CD4-positive, alpha-beta T cell treated with Interleukin-6 for 4 hours (primary cell): ENCODE data around the gene PPP1R3G.

Experiments used
- DNase-seq: peaks from one replicate; pipeline ENCODE4 v3.0.0-alpha.2; 2020; ENCODE audit warnings: mixed read lengths

The PPP1R3G gene

DNA sequence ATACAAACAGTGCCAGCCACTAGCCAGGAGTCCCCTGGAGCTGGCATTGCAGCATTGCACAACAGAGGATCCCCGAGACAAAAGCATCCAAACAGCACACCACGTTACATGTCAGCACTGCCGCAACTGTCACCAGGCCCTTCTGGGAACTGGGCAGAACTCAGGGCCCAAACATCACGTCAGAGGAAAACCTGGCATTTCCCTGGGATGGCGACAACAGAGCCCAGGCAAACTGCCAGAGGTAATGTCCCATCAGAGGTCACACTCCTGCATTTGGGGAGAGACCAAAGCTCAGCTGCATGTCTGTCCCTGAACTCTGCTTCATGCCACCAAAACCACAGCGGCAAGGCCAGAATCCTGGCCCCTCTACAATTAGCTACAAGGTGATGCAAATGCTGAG lies 36.3 kb downstream of the PPP1R3G start:
- DNase-seq = no peak

DNA sequence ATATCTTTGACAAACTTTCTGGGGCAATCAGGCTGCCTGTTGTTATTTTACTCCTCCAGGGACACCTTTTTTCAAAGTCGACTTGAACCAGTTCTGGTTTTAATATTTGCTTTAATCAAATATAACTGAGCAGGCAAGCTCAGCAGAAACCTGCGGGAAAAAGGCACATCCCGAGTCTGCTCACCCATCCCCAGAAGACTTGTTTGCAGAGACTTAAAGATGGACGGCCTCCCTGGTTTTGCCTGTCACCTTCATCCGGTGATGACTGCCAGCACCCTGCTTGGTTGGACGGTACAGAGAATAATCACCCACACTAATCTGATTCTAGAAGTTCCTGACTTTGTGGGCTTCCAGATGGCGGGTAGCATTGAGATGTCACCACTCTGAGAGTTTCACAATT lies 36.8 kb downstream of the PPP1R3G start:
- no peak for DNase-seq

DNA sequence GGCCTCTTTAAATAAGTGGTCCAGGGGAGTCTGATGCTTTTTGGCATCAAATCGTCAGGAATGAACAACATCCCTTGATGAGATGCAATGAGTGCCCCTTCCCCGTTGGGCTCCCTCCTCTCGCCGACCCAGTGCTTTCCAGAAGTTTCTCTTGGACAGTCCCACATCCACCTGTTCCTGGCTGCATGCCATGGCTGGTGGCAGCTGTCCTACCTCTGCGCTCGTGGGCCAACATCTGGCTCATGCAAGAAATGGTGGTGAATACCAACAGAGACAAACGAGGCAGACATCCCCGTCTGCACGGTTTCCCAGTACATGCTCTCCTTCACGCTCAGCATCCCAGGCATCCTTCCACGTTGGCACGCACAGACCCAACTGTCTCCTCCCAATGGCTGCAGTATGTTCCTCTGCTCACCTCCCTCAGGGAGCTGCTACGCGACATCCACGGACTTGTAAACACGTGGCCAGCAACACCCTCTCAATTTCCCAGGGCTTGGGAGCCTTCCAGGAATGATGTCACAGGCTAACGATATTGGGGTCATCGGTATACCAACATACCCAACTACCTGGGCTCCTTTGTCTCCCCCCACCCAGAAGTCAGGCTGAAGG lies 37.5 kb downstream of the PPP1R3G start:
- DNase-seq = no peak

DNA sequence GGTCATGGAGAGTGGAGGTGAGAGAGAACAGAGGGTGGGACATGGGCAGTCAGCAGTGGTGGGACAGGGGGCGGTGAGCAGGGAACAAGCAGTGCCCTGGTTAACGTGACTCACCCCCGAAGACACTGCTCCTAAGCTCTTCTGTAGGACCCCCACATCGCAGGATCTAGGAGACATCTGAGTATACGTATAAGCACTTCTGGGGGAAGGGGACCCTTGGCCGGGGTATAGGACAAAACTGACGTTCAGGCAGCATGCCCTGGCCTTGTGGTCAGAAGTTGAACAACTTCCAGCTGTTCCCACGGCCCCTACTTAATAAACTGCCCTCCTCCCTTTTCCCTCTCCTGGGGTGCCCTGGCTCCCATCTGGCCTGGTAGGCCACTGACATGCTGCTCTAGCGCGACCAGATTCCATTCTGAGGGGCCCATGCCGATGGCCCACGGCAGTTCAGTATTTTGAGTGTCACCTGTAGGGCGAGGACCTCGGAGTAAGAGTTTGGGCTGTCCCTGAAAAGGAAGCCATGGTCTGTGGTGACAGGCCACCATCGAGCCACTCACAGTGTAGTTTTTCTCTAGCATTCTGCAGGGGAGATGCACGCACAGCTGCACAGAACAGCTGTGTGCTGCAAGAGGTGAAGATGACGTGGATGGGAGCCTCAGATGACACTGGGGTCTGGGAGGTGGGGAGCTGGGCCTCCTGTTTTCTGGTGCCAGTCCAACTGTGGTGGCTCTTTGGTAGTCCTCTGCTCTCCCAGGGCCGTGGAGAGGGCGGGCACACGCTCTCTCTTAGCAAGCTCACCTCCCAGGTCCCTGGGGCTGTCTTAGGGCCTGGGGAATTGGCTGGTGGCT lies 38.4 kb downstream of the PPP1R3G start:
- no peak for DNase-seq

DNA sequence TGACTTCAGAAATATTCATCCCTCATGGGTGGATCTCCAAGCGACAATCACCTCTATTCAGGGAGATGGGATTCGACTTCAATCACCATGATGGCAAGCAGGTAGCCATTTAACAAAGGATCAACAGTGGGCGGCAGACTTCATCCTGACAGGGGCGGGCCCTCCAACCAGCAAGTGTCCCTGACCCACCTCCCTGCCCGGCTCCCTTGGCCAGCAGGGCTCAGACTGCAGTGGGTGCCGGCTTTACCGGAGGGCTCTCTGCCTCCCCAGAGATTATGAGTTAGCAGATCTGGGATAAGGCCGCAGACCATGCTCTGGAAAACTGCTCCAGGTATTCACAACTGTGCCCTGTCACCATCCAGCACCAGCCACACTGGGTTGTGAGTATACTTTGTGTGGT lies 39.4 kb downstream of the PPP1R3G start:
- DNase-seq = no peak

DNA sequence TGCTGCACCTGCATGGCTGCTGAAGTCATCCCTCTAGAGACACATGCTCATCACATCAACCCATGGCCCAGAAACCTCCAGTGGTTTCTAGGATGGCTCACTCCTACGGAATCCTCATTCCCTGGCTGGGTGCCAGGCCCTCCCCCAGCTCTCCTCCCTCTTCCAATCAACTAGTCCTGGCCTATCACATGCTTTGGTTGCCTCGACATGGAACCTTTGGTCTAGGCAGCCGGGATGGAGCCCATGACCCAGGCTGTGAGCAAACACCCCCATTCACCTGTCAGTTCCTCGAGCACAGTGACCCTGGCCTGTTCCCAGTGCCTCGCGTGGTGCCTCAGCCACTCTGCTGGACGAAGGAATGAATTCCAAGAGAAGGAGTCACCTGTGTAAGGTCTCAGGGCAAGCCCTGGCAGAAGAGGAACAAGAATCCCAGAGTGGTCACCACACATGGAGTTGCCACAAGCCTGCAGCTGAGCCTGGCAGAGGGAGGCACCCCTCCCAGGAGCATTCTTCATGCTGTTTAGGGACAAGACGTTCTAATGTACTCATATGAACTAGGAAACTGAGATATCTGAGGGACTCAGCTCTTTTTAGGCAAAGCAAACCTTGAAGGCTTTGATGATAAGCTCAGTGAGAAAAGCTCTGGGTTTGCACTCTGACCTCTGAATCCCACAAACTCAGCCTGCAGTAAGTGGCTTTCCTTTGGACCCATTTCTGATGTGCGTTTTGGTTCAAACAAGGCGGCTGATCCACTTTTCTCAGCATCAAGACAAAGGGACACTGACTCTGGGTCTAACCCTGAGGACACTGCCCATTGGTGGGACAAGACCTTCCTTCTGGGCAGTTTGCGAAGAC lies 40.2 kb downstream of the PPP1R3G start:
- no peak for DNase-seq

DNA sequence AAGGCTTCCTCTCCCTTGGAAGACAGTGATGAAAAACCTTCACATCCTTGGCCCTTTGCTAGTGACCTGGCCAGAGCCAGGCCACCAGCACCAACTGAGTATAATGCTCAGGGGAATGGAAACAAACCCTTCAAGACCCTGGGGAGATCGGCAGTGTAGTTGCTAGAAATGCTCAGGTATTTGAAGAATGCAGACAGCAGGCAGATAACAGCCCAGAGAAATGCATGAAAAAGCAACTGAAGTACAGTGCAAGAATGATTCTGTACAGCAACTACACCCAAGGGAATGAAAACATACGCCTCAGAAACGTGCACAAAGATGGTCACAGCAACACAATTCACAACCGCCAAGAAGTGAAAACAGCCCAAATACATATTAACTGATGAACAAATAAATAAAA lies 41.1 kb downstream of the PPP1R3G start:
- no peak for DNase-seq

DNA sequence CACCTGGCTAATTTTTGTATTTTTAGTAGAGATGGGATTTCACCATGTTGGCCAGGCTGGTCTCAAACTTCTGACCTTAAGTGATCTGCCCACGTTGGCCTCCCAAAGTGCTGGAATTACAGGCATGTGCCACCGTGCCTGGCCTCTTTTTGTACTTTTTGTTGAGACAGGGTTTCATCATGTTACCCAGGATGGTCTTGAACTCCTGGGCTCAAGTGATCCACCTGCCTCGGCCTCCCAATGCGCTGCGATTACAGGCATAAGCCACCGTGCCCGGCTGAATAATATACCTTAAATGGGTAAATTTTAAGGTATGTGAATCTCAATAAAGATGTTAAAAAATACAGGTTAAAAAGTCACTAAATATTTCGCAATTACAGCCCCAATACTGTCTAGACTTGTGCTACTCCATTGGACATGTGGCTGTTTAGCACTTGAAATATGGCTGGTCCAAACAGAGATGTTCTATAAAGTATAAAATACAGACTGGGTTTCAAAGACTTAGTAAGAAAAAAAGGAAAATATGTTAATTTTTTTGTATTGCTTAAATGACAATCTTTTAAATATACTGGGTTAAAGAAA lies 42.1 kb downstream of the PPP1R3G start:
- no peak for DNase-seq

DNA sequence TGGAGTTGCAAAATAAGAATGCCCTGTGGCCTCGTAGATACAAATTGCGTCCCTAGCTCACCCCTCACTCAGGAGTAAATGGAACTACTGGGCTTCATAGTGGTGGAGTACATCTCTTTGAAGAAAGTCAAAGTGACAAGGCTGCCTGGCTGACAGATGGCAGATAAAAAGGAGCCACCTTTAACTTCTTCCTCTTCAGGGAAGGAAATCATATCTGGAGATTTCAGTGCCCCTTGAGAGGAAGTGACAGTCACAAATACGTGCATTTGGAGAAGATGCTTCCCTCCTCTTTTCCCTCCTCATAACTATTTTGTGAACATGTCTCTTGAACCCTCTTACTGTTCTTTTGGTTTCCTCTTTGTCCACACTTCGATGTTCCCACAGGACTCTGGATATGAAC lies 43.2 kb downstream of the PPP1R3G start:
- no peak for DNase-seq

DNA sequence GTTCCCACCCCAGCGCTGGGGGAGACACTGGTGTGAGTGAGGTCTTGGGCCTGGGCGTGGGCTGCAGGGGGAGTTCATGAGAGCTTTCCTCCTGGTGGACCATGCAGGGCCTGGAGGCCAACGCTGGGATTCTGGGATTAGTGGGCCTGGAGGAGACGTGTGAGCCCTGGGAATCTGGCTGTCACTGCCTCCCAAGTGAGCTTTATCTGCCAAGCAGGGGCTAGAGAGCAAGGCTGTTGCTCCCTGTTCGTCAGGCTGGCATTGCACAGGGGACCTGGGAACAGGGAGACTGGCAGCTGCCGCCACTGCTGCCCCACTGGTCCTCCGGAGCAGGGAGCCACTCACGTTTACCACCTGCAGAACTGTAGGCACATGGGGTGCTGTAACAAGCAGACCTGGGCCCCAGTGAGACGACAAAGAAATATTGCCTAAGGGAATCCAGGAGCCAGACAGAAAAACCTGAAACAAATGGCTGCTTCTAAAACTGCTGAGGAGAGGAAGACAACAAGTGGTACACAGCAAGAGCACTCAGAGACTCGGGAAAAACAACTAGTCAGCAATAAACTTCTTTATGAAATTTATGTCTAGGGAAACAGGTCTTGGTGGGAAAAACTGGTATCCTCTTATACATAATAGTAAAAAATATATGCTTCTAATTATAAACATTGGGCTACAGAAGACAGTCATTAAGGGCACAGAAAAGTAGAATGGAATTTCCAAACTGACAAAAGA lies 45.2 kb downstream of the PPP1R3G start:
- no peak for DNase-seq

DNA sequence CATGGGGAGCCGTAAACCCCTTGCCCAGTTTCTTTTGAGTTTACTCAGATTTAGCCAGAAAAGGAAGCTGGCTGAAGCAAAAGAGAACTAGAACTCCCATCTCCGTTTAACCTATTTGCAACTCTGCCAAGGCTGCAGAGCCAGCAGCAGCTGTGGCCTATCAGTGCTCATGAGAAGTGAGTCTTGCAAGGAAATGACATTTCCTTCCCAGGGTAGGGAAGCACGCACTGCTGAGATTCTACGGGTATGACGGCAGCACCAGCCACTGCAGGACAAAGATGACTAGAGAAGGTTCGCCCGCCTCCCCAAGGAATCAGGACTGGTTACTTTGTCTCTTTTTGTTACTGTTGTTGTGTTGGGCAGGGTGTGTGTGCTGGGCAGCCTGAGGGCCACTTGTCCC lies 47.6 kb downstream of the PPP1R3G start:
- DNase-seq = no peak

DNA sequence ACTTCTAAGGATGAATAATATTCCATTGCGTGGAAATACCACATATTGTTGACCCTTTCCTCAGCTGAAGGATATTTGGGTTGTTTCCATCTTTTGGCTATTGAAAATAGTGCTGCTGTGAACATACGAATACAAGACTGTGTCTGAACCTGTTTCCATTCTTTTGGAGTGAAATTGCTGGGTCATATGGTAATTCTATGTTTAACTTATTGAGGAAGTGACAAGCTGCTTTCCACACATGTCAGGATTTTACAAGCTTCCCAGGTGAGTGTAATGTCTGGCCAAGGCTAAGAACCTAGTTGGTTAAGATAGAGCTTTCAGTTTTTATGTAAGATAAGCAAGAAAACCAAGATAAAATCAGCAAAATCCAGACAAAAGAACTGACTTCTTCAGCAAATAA lies 48.8 kb downstream of the PPP1R3G start:
- DNase-seq = no peak

DNA sequence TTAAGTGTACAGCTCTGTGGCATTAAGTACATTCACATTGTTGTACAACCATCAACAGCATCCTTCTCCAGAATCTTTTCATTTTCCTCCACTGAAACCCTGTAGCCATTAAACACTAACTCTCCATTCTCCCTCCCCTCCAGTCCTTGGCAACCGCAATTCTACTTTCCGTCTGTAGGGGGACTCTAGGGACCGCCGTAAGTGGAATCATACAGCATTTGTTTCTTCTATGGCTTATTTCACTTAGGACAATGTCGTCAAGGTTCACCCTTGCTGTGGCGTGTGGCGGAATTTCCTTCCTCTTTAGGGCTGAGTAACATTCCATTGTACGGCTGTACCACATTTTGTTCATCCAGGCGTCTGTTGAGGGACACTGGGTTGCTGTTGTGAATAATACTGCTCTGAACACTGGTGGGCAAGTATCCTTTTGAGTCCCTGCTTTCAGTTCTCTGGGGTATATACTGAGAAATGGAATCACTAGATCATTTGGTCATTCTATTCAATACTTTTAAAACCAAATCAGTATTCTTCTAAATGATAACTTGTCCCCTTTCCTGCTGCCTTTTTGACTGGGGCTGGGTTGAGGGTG lies 50.7 kb downstream of the PPP1R3G start:
- peak; percentile 28 for DNase-seq

DNA sequence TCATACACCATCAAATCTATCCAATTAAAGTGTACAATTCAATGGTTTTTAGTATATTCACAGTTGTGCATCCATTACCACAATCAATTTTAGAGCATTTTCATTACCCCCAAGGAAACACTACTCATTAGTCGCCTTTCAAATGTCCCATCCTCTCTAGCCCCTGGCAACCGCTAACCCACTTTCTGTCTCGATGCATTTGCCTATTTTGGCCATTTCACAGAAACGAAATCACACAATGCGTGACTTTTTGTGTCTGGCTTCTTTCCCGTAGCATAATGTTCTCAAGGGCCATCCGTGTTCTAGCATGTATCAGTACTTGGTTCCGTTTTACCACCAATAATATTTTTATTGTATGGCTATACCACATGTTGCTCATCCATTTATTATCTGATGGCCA lies 51.7 kb downstream of the PPP1R3G start:
- no peak for DNase-seq
